Activated CD8-positive, alpha-beta memory T cell treated with anti-CD3 and anti-CD28 coated beads, Interleukin-2, amount 50 U/mL, for 24 hours (primary cell): ENCODE measurements around the gene CDV3.

ENCODE experiments used
- DNase-seq: peaks from one replicate; pipeline ENCODE4 v3.0.0-alpha.2; 2020; ENCODE audit errors: extremely low read depth

Gene CDV3

DNA sequence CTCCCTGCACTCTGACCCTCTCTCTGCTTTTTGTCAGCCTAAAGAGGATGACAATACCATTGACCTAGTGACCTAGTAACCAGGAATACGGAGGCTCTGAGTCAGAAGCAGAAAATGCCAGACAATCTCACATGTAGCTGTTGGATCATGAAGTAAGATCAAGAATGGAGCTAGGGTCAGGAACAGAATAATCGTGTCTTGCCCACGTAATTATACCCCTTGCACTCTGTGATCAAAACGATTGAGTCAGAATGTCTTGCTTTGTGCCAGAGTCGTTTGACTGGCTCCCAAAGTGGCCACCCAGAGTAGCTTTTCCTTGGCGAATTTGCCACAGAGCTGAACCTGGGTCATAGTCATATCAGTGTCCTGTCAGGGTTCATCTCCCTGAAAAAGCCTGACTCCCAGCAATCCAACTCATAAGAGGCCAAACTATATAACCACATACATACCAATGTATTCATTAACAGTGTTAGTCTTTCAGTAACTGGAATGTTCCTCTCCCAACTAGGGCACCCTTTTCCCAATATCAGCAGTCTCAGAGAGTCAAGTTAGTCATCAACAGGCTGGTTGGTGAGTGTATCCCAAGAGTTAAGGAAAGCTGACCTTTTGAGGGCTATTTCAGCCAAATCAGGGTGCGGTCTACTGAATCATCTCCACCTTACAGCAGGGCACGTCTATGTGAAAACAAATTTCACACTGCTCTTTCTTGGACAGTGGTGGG, 5.0 kb upstream of the CDV3 start:
- no peak for DNase-seq

DNA sequence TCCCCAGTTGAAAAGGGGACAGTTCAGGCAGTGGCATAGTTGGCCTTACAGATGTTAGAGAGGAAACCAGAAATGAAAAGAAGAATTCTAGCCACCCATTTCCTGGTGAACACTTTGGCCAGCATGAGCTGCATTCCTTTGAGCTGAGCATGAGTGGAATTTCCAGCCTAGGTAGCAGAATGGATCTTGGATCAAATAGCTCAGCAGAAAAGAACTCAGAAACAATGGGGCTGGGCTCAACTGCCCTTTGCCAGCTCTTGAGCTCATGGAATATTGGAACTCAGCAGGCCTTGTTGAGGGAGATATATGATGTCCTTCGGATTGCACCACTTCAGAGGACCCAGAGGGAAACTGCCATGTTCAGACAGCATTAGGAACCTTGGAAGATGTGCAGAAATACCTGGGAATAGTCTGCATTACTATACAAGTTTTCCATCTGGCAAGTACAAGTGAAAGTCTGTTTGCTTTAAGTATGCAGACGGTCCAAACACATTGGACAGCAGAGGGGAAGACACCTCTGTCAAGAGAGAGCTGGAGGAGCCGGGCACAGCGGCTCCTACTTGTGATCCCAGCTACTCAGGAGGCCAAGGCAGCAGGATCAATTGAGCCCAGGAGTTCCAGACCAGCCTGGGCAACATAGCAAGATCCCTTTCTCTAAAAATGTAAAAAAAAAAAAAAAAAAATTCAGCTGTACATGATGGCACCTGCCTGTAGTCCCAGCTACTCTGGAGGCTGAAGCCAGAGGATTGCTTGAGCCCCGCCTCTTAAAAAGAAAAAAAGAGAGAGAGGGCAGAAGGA, 3.1 kb upstream of the CDV3 start:
- DNase-seq: no peak

DNA sequence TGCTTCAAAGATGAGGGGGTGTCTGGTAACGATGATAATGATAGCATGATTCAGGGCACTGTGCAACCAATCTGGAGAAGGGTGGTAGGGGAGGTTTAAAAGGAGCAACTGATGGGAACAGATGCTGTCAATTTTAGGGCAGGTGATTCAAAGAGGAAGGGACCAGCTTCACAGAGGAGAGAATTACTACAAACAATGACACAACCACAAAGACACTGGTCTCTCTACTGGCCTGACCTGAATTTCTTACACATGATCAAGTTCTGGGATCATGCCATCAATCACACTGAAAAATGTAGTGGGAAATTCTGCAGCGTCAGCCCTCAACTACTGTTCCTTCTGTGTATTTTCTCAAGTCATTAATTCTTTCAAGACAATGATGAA, 2.6 kb upstream of the CDV3 start:
- DNase-seq: no peak

DNA sequence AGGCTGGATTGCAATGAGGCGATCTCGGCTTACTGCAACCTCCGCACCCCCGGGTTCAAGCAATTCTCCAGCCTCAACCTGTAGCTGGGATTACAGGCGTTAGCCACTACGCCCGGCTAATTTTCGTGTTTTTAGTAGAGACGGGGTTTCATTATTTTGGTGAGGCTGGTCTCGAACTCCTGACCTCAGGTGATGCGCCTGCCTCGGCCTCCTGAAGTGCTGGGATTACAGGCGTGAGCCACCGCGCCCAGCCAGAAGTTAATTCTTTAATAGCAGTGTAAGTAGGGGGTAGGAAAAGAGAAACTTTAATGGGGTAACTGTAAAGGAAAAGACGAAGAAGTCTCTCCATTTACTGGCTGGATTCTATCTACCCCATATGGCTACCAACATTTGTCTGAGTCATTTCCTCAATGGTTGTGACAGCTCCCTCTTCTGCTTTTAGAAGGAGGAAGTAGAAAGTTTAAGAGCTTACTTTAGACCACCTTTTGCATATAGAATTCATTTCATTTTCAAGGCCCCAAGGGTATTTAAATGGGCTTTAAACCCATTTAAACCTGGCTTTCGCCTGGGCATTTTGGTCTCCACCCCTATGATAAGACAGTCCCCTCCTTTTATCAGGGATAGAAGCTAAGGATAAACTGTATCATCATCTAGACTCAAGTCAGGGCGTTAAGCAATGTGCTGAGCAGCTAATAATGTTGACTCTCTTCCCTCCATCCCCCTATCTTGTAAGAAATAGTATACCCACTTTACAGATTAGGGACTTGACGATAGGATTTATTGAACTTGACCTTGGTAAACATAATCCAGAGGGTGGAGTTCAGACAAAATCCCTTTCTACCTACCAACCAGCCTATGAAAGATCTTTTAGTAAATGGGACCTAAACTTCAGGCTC, 1.1 kb upstream of the CDV3 start:
- DNase-seq: no peak

DNA sequence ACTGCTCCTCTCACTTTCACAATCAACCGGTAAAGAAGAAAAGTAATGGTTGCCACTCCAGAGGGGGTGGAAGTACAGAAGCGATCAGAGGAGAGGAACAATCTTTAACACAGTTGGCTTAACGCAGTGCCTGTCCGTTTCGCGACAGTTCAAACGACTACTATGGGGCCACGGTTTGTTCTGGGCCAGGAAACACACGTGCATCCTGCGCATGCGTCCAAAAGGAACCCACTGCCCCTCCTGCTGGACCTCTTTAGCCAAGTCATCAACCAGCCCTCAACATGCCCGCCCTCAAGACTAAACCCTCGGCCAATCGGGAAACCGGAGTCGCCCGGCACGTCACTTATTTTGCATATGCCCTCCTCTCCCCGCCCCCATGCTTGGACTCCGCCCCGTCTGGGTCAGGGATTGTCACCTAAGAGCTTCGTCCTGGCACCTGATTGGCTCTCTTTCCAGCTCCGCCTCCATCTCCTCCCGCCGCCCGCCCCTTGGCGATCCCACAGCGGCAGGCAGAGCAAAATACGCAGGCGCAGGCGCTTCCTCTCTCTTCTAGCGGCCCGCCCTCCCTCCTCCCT, 345 bp upstream of the CDV3 start:
- peak; percentile 100 for DNase-seq

DNA sequence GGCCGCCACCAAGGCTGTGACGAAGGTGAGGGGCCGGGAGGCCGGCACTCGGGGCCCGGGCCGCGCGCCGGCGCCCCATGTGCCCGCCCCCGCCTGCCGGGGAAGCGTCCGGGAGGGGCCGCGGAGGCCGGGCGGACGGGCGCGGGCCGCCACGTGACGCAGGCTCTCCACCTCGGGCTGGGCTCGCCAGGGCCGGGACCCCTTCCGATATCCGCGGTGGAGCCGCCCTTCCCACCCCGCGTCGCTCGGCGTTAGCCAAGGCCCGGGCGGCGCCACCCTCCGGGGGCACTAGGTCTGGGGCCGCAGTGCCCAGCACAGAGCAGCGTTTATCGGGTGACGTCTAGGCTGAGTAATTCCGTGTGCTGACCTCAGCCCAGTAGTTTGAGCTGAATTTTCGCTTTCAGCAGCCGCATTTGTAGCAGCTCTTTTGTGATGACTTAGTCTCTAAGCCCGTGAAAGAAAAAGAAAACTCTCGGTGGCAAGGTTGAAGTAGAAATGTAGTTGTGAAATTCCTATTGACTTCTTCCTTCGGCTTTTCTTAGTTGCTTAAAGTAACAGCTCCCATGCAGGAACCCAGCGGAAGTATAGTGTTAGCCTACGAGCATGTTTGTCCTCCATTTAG, 885 bp downstream of the CDV3 start:
- peak; percentile 26 for DNase-seq

DNA sequence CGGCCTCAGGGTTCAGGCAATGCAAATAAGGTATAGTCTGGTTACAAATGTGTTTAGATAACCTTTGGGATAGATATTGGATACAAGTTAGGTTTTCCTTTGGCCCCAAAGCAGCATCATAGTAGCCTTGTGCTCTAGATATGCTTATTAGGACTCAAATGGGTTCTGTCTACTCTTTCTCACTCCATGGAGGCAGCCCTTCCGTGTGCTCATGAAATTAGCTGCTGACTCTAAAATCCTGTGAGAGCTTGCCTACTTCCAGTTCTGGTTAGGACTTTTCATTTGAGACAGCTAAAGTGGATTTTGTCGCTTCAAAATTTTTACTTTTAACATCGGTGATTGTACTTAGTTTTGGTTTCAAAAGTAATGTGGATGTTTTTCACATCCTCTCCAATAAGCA, 1.6 kb downstream of the CDV3 start:
- no peak for DNase-seq

DNA sequence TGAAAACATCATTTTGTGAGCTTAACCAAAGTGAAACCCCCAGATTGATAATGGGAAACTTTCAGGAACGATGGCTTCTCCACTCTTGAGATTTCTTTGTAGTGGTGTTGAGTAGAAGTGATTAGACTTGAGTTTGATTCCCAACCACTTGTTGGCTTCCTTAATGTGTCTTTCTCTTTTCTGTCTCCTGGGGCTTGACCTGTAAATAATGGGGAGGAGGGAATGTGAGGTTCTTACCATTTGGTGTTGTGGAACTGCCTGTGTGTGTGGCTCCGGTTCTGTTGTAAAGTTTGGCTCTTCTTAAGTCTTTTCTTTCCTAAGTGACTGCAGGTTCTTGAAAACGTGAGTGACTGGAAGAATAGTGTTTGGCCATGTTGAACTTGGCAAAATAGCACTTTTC, 2.7 kb downstream of the CDV3 start:
- no peak for DNase-seq

DNA sequence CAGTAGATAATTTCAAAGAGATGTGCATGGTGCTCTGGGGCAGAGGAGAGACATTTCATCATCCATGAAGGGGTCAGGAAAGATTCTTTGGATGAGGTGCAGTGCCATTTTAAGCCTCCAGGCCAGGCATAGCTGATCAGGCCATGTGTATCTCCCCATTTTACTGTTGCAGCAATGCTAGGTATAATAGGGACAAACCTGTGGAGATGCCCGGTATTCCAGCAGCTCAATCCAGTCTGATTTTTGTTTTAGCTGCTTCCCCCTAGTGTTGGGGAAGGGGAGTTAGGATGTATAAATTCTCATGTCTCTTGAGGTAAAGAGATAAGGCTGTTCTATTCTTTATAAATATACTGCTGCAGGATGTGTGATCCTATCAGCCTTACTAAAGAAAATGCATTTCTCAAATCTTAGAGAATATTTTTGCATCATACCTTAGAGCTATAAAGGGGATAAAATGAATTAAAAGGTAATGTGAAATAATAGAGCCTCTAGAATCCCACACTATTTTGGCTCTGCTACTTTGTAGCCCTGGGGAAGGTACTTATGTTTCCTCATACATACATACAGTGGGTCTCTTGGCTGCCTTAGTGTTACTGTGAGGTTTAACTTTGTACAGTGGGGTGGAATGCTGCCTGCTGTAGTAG, 5.2 kb downstream of the CDV3 start:
- no peak for DNase-seq

DNA sequence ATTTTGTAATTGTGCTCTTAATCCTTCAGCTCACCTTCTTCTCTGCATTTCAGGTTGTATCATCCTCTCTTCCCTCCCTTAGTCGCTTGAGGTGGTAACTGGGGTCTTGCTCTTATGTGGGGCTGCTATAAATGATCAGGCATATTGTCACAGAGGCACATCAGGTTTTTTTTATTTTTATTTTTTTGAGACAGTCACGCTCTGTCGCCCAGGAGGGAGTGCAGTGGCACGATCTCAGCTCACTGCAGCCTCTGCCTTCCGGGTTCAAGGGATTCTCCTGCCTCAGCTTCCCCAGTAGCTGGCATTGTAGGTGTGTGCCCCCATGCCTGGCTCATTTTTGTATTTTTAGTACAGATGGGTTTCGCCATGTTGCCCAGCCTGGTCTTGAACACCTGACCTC, 9.9 kb downstream of the CDV3 start:
- DNase-seq: no peak

DNA sequence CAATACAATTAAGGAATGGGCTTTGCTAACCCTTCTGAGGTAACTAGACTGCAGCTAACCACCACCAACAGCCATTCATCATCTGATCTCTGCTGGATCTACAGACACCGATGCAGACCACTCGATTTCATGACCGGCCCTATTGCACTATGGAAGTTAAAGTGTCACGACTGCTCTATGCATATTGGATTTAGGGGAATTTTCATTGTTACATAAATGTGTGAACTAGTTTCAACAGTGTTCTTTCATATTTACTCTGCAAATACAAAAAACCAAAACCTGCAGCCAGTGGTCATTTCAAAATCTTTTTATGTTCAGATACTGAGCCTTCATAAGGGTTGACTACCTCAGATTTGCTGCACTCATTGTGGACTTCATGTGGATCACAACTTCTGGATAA, 14.5 kb downstream of the CDV3 start:
- no peak for DNase-seq

DNA sequence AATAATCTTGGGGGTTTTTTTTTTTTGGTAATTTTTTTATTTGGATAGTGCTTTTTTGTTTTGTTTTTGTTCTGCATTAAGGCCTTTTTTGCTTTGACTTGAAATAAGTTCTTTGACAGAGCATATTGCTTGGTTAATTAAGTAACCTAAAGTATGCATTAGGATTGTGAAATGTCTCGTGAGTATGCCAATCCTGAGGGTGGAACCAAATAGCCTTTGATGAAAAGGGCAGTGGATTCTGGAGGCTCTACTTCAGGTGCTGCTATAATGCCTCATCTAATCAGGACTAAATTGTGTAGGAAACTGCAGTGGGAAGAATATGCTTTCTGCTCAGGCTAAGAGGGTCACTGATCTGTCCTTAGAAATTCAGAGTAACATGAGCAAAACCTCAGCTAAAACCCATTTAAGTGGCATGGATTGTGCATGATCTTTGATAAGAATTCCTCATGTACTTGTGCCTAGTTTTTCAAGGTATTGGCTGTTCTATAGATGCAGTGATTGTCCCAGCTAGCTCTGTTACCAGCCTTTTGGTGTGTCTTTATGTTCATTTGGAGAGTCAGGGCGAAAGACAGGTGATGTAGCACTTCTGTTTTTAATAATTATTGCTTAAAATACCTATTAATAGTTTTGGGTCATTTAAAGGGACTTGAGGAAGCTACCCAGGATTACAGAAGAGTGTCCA, 15.4 kb downstream of the CDV3 start:
- no peak for DNase-seq

DNA sequence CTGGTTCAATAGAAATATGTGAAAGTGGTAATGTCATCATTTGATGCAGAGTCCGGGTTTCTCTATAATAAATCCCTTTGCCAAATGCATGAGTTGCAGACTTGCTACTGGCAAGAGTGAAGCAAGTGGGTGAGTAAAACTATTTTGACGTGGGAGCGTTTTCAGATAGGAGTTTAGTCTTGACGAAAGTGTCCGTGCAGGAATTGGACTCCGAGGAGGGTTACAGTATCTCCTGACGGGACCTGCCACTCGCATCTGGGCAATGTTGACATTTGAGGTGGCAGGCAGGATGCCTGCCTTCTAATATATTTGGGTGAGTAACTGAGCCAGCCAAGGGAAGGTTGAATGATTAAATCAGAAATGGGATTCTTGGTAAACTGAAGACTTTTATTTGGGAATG, 16.0 kb downstream of the CDV3 start:
- DNase-seq: no peak

DNA sequence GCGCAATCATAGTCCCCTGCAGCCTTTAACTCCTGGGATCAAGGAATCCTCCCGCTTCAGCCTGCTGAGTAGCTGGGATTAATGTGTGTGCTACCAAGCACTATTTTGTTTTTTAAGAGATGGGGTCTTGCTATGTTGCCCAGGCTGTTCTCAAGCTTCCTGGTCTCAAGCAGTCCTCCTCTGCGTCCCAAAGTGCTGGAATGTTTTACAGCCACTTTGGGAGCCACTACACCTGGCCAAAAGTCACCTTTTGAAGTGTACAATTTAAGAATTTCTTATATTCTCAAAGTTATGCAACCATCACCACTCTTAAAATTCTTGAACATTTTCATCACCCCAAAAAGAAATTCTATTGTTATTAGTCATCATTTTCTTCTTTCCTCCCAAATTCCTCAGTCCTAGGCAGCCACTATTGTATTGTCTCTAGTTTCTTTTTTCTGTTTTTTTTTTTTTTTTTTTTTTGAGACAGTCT, 17.8 kb downstream of the CDV3 start:
- DNase-seq: no peak

DNA sequence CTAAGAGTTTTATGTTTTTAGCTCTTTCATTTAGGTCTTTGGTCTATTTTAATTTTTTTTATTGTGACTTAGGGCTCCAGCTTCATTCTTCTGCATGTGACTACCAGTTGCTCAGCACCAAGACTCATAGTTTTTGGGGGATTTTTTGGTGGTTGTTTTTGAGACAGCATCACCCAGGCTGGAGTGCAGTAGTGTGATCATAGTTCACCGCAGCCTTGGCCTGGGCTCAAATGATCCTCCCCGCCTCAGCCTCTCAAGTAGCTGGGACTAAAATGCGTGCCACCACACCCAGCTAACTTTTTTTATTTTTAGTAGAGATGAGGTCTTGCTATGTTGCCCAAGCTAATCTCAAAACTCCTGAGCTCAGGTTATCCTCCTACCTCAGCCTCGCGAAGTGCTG, 19.4 kb downstream of the CDV3 start:
- no peak for DNase-seq

DNA sequence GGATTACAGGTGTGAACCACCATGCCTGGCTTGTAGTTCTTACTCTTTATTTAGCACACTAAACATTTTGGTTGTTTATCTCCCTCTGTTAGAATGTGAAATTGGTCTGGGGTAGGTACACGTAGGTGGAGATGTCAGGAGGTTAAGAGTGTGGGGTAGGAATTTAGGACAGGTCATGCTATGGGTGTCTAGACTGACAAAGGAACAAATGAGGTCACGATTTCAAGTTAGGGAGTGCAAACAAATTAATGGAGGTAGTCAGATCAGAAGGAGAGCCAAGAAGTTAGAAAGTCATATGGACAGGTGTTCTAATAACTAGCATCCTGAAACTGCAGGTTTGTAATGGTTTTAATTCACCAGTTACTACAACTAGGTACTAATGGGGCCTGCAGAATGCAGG, 19.8 kb downstream of the CDV3 start:
- no peak for DNase-seq

DNA sequence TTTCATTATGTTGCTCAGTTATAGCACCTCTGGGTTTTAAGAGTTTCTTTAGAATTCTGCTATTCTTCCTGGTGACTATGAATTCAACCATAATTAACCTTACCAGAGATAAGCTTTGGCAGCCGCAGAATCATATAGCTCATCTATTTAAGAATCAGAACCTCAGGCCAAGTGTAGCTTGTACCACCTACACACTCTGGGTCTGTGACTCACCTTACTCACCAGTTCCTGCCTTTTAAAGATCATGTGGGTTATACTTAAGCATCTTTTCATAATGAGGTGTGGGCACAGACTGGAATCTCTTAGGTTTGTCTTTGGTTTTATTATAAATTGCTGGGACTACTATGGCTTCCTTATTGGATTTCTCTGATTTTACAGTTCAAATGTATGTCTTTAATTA, 21.9 kb downstream of the CDV3 start:
- DNase-seq: no peak

DNA sequence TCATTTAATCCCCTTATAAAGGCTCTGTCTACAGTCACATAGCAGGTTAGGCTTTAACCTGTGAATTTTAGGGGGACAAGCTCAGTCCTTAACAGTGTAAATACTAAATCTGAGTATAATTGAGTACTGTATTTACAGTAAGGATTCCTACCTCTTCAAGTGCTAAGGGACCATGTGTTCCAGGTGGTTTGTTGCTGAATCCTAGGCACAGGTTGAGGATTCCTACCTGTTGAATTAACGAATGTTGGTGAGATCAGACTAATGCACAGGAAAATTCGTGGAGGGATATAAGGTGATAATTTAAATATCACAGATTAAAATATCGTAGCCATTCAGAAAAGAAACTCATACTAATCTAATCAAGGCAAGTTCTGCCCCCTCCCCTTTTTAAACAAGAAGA, 24.9 kb downstream of the CDV3 start:
- DNase-seq: no peak

DNA sequence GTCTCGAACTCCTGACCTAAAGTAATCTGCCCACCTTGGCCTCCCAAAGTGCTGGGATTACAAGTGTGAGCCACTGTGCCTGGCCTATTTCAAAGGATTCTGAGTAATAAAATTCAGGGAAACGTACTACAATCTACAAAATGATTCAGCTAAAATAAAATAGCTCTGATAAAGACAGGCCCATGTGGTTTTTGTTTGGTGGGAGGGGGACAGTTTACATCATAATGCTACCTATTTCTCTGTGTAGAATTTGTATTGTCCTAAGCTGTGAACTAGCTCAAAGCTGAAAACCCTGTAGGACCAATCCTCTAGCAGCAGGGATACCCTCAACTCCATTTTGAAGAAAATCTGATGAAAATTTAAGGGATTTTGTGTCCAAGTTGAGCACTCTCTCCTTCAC, 25.8 kb downstream of the CDV3 start:
- DNase-seq: no peak

DNA sequence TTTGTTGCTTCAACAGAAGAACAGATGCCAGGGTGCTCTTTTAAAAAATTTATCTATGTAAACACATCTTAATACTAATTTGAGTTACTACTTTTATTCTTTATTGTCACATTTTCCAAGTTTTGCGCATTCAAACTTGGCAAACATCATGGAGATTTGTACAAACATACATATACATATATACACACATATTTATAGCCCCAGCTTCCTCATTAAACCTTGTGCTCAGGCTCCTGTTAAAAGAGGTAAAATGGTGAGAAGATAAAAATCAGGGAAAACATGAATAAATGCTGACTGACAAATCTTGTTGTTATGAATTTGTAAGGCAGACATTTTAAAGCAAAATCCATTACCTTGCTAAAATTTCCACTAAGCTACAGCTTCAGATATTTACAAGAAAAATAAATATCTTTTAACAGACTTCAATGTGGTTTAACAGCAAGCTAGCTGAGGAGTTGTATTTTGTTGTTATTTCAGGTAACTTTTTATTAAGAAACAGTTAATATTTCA, 27.1 kb downstream of the CDV3 start:
- no peak for DNase-seq
